SJSA1 (cell line): ENCODE measurements around the gene UCK1. TPM values are rescaled to one million over a fixed set of nuclear protein-coding genes. Genes with fewer than 3 reads are reported as not detected.

Experiments used
- DNase-seq, 2 experiments: peaks; one replicate each; pipeline ENCODE4 v3.0.0-alpha.2; 2015 to 2020; ENCODE audit warnings: low spot score in 2 of 2, low read depth in 1 of 2
- H3K27ac ChIP-seq: fragments of 250-450 bp; sonication (Bioruptor Pico); 2 replicates; pipeline ENCODE4 v1.5.1; 2020; ENCODE audit warnings: mild to moderate bottlenecking, moderate library complexity
- H3K27me3 ChIP-seq: fragments of 250-450 bp; sonication (Bioruptor Pico); replicated peaks from 2 replicates; pipeline ENCODE4 v1.5.1; 2020; ENCODE audit warnings: mild to moderate bottlenecking, moderate library complexity
- H3K36me3 ChIP-seq: fragments of 250-450 bp; sonication (Bioruptor Pico); 2 replicates; pipeline ENCODE4 v1.5.1; 2020; ENCODE audit warnings: mild to moderate bottlenecking
- H3K4me1 ChIP-seq: fragments of 250-450 bp; sonication (Bioruptor Pico); replicated peaks from 2 replicates; pipeline ENCODE4 v1.6.1; 2021; ENCODE audit warnings: mild to moderate bottlenecking
- H3K4me3 ChIP-seq: fragments of 250-450 bp; sonication (Bioruptor Pico); 2 replicates; pipeline ENCODE4 v1.5.1; 2020; ENCODE audit warnings: mild to moderate bottlenecking
- H3K9me3 ChIP-seq: fragments of 250-450 bp; sonication (Bioruptor Pico); replicated peaks from 2 replicates; pipeline ENCODE4 v1.5.1; 2020; ENCODE audit warnings: mild to moderate bottlenecking
- total RNA-seq: library from RNA; depleted of rRNA; stranded (reverse); fragments of >200 nt; shearing (Covaris generic); gene quantifications from 2 replicates; pipeline ENCODE4 v1.2.3, GENCODE V29; 2014; rRNA removed

UCK1 gene
- total RNA-seq, 1 experiment from 2014 or later = 21.9 TPM

DNA sequence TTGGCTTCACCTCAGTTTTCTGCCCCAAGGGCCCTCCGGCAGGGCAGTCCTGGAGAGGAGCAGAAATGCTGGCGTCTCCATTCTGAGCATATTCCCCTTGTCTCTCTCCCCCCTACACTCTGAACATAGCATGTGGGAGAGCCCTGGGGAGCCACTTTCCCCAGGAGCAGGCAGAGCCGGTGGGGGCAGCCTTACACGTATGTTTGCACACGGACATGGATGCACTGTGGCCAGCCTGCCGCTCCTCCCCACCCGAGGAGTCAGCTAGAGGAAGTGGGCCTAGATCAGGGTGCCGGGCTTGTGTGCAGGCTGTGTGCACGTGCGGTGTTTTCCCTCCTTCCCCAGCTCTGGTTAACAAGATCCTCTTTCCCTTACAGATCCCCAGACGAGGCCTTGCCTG, 53.7 kb downstream of the UCK1 start:
- H3K27me3 ChIP-seq = no peaks in the 10 kb centered on the region
- peaks cover 95% of the 10 kb centered on the region for H3K36me3 ChIP-seq
- no peak for DNase-seq
- H3K9me3 ChIP-seq = no peaks in the 10 kb centered on the region
- H3K4me1 ChIP-seq = no peaks in the 10 kb centered on the region
- H3K27ac ChIP-seq = no peak overlapping the region
- no peak overlapping the region for H3K4me3 ChIP-seq

DNA sequence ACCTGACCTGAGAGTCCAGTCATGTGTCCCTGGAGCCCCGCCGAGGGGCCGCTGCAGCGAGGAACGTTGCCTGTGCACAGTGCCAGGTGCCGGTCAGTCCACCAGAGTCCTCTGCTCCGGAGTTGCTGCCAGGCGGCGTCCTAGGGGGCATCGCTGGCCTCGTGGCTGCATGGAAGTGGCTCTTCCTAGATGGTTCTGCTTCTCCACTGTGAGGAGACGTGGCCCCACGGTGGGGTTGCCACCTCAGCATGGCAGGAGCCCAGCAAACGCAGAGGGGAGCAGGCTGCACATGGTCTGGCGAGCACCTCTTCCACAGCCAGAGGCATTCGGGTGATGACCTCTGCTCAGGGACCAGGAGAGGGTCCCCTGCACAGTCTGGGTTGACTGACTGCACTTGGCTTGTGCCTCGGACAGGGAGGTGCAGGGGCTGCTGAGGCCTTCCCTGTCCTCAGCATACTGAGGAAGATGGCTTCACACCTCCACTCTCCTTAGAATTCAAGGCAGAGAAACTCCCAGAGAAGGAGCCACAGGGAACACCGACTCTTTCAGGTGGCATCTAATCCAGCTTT, 54.2 kb downstream of the UCK1 start:
- no peak overlapping the region for H3K4me3 ChIP-seq
- no peak for DNase-seq
- H3K27ac ChIP-seq = no peak overlapping the region
- peaks cover 95% of the 10 kb centered on the region for H3K36me3 ChIP-seq
- no peaks in the 10 kb centered on the region for H3K9me3 ChIP-seq
- H3K27me3 ChIP-seq = no peaks in the 10 kb centered on the region
- H3K4me1 ChIP-seq = no peaks in the 10 kb centered on the region

DNA sequence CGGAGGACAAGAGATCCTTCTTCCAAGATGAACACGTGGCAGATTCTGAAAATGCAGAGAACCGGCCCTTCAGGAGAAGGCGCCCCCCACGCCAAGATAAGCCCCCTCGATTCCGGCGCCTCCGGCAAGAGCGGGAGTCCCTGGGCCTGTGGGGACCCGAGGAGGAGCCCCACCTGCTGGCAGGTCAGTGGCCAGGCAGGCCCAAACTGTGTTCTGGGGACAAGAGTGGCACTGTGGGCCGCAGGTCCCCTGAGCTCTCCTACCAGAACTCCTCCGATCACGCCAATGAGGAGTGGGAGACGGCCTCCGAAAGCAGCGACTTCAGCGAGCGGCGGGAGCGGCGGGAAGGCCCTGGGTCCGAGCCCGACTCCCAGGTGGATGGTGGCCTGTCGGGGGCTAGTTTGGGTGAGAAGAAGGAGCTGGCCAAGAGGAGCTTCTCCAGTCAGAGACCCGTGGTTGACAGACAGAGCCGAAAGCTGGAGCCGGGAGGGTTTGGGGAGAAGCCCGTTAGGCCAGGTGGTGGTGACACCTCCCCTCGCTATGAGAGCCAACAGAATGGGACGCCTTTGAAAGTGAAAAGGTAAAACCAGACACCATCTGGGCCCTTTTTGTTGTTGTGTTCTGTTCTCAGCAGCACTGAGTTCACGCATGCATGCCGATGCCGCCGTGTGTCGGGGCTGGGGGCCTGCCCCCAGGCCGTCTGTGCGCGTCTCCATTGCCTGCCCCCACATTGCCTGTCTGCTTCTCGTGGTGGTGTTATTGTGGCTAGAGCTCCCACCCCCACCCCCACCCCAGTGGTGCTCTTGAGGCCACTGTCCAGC, 54.9 kb downstream of the UCK1 start:
- H3K9me3 ChIP-seq = no peaks in the 10 kb centered on the region
- no peaks in the 10 kb centered on the region for H3K27me3 ChIP-seq
- no peaks in the 10 kb centered on the region for H3K4me1 ChIP-seq
- peaks cover 96% of the 10 kb centered on the region for H3K36me3 ChIP-seq
- no peak overlapping the region for H3K27ac ChIP-seq
- no peak for DNase-seq
- no peak overlapping the region for H3K4me3 ChIP-seq

DNA sequence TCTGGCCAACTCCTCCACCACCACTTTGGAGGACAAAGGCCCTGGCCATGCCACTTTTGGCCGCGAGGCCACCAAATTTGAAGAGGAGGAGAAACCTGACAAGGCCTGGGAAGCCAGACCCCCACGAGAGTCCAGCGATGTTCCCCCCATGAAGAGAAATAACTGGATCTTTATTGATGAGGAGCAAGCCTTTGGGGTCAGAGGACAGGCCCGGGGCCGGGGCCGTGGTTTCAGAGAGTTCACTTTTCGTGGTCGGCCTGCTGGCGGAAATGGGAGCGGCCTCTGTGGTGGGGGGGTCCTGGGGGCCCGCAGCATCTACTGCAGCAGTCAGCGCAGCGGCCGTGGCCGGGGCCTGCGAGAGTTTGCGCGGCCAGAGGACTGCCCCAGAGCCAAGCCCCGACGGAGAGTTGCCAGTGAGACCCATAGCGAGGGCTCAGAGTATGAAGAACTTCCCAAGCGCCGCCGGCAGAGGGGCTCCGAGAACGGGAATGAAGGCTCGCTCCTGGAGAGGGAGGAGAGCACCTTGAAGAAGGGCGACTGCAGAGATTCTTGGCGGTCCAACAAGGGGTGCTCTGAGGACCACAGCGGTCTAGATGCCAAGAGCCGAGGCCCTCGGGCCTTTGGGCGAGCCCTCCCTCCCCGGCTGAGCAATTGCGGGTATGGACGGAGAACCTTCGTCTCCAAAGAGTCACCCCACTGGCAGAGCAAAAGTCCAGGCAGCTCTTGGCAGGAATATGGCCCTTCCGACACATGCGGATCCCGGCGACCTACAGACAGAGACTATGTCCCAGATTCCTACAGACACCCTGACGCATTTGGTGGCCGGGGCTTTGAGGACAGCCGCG, 55.7 kb downstream of the UCK1 start:
- DNase-seq = no peak
- peaks cover 99% of the 10 kb centered on the region for H3K36me3 ChIP-seq
- H3K27me3 ChIP-seq = no peaks in the 10 kb centered on the region
- H3K4me1 ChIP-seq = no peaks in the 10 kb centered on the region
- no peak overlapping the region for H3K27ac ChIP-seq
- no peak overlapping the region for H3K4me3 ChIP-seq
- H3K9me3 ChIP-seq = no peaks in the 10 kb centered on the region

DNA sequence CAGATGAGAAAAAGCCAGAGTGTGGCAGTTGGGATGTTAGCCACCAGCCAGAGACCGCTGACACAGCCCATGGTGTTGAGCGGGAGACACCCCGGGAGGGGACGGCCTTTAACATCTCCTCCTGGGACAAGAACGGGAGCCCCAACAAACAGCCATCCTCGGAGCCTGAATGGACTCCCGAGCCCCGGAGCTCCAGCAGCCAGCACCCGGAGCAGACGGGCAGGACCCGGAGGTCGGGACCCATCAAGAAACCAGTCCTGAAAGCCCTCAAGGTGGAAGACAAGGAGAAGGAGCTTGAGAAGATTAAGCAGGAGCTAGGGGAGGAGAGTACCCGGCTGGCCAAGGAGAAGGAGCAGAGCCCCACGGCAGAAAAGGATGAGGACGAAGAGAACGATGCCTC, 56.4 kb downstream of the UCK1 start:
- DNase-seq = no peak
- Histone ChIP-seq H3K27ac (no peak overlapping the region), H3K27me3 (no peaks in the 10 kb centered on the region), H3K4me1 (no peaks in the 10 kb centered on the region), H3K36me3 (peaks cover 99% of the 10 kb centered on the region), H3K4me3 (no peak overlapping the region), H3K9me3 (no peaks in the 10 kb centered on the region)

DNA sequence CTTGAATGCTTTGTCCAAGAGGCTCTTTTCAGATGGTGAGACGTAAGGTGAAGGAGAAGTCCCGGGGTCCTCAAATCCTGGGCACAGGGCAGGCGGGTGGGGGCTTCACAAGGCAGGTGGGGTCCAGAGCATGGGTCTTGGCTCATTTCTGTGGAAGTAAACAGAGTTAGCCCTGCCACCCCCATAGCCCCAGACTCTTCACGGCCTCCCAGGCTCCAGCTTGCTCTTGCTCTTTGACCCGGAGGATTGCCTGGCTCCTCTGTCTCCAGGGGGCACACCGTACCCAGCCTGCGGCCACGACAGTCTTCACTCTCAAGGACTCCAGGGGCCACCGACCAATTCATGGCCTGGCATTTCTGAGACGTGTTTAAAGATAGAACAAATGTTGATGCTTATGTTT, 57.2 kb downstream of the UCK1 start:
- no peak overlapping the region for H3K27ac ChIP-seq
- DNase-seq = no peak
- H3K27me3 ChIP-seq = no peaks in the 10 kb centered on the region
- peaks cover 99% of the 10 kb centered on the region for H3K36me3 ChIP-seq
- H3K9me3 ChIP-seq = no peaks in the 10 kb centered on the region
- H3K4me3 ChIP-seq = no peak overlapping the region
- H3K4me1 ChIP-seq = no peaks in the 10 kb centered on the region

Other genes starting within 250 kb of the UCK1 start
- 0.08 TPM in 1 of 2 replicates, not detected in the other for gene PLPP7, start 241.5 kb downstream of the UCK1 start, total RNA-seq
- 38.4 and 41.1 TPM in 2 replicates for gene PRRC2B, start 137.2 kb downstream of the UCK1 start, total RNA-seq
- 25.6 and 34.6 TPM in 2 replicates for gene POMT1, start 28.3 kb downstream of the UCK1 start, total RNA-seq
- gene PRRT1B, start 14.3 kb upstream of the UCK1 start, total RNA-seq = not detected in 2 replicates
- gene RAPGEF1, start 208.8 kb upstream of the UCK1 start, total RNA-seq = 23.6 and 24.7 TPM in 2 replicates